Germinal center (tissue), 1 donor: ENCODE measurements around the gene KARS1.

Source experiments
- DNase-seq: peaks from one replicate; pipeline ENCODE4 v3.0.0; 2012; ENCODE audit warnings: mixed read lengths, low spot score

KARS1 gene

DNA sequence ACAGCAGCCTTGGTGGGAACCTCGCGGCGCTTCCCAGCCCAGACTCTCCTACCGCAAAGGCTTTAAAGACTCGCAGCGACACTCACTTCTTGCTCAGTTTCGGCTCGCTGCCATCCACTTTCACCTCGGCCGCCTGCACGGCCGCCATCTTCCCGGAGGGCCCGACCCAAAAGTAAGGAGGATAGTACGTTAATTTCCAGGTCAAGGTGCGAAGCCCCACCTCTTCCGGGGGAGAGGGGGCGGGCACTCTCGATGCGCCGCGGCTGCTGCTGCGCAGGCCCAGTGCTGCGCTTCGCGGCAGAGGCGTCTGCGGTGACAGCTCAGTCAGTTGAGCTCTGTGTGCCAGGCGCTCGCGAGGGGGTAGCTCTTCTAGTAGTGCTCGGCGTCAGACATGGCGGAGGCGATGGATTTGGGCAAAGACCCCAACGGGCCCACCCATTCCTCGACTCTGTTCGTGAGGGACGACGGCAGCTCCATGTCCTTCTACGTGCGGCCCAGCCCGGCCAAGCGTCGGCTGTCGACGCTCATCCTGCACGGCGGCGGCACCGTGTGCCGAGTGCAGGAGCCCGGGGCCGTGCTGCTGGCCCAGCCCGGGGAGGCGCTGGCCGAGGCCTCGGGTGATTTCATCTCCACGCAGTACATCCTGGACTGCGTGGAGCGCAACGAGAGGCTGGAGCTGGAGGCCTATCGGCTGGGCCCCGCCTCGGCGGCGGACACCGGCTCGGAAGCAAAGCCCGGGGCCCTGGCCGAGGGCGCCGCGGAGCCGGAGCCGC, at the start of gene KARS1, which contains the start of gene TERF2IP:
Gene KARS1, minus strand, starts transcription at position 174 of the 773 bp plus-strand sequence. Its CDS starts 26 bp downstream, at position 148.
Gene TERF2IP, plus strand, starts transcription at position 282 of the 773 bp plus-strand sequence. Its CDS starts 110 bp downstream, at position 392.
- DNase-seq = peak; percentile 94

GRCh38 chr16:75695708-75696107, 48.2 kb upstream of the KARS1 start:
- no peak for DNase-seq

DNA sequence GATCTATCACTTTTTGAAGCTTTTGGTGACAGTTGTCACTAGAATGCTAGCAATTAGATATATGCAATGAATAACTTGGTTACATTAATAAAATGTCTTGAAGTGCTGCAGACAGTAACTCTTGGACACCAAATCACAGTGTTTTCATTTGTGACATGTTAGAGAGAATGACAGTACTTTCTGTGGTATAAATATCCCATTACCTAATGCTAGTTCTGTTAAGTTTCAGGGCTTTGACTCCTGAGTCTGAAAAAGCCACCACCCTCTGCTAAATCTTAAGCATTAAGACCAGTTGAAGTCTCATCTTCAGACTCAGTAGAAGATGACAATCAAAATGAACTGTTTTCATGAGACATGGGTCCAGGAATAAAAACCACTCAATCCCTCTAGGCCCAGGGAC, 39.9 kb upstream of the KARS1 start:
- DNase-seq = no peak

GRCh38 chr16:75682308-75682707, 34.8 kb upstream of the KARS1 start:
- DNase-seq = no peak

- no peak for DNase-seq
Observed at GRCh38 chr16:75679366-75679765, 31.9 kb upstream of the KARS1 start.

- no peak for DNase-seq
Observed at GRCh38 chr16:75676909-75677308, 29.4 kb upstream of the KARS1 start, which contains the start of gene CPHXL2. Gene CPHXL2 (minus strand): TSS chr16:75677009. CDS start chr16:75676999, 10 bp downstream.

DNA sequence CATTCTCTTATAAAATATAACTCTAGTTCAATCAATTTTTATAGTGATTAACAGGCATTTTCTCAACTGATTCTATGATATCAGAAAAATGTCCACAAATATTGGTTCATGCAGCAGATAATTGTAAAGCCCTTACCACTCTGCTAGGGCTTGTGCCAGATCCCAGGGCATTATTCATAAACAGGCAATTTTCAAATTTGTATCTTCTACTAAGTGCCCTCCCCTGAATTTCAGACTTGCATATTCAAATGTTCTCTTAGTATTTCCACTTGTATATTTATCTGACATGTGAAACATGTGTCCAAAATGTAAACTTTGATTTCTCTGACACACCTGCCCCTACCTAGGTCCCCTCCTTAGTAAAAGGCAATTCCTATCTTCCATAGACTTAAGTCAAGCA, 20.0 kb upstream of the KARS1 start:
- DNase-seq = no peak

GRCh38 chr16:75660726-75661302, 13.3 kb upstream of the KARS1 start:
- no peak for DNase-seq

DNA sequence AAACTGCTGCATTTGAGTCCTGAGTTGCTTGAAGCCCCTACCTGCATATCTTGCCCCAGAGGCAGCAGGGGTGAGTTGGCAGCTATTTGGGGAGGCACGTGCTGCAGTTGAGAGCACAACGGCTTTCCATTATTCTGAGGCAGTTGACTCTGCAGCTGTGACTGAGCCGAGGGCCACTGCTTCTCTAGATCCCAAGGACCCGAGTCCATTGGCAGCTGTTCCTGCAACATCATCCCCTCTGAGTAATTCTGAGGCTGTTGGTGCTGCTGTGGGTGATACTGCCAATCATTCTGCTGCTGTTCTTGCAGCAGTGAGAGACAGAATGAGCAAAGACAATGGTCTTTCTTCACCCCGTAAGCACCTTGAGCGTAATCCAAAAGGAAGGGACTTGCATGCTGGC, 12.9 kb upstream of the KARS1 start:
- no peak for DNase-seq

- DNase-seq = no peak
Observed at GRCh38 chr16:75658175-75658574, 10.7 kb upstream of the KARS1 start.

DNA sequence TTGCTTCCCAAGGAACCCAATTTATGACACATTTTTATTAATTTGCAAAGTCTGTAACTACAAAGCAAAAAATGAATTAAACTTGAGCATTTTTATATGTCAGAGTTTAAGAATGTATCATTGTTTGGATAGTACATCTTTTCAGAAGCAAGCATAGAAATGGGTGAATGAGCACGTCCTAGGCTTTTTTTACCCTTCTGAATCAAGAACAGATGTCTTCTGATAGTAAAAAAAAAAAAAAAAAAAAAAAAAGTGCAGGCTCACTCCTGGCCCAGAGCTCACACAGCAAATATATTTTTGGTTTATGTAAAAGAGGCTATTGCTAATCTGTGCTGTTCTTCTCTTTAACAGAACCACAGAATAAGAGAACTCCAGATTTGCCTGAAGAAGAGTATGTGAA, 6.5 kb upstream of the KARS1 start:
- DNase-seq = peak; percentile 10

- DNase-seq = peak; percentile 76
Observed at GRCh38 chr16:75648265-75649076, 1.0 kb upstream of the KARS1 start.

DNA sequence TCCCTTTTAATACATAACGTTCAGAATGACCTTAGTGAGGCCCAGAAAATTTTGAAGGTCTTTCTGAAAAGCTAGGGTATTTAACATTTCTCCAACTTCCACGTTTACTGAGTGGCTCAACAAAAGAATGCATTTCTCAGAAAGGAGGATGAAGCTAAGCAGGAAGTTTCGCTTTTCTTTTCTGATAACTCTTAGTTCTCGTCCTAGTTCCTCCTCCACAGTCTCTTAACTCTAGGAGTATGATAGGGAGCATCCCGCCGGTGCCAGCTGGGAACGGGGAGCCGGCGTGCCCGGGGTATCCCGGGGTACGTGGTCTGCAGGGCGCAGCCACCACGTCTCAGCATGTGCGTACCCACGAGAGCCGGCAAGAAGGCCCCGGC, 363 bp downstream of the KARS1 start:
- no peak for DNase-seq

- no peak for DNase-seq
Observed at GRCh38 chr16:75644240-75645012, 3.0 kb downstream of the KARS1 start.

- DNase-seq = no peak
Observed at GRCh38 chr16:75640598-75640997, 6.9 kb downstream of the KARS1 start.

- no peak for DNase-seq
Observed at GRCh38 chr16:75635036-75635435, 12.4 kb downstream of the KARS1 start.

- no peak for DNase-seq
Observed at GRCh38 chr16:75632857-75633256, 14.6 kb downstream of the KARS1 start.

DNA sequence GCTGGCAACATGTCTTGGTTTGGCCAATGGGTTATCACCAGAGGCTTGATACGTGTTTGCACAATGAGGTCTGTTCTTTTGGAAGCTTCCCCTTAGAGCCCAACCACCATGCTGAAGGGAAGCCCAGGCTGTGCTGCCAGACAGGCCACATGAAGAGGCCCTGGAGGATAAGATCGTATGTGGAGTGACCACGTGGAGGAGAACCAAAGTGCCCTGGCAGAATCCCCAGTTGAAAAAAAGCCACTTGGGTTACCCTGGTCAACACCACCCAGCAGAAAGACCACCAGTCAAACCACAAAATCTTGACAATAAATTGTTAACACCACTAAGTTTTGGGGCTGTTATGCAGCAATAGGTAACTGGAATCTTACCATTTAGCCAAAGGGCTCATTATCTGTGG, 17.4 kb downstream of the KARS1 start:
- DNase-seq = no peak

DNA sequence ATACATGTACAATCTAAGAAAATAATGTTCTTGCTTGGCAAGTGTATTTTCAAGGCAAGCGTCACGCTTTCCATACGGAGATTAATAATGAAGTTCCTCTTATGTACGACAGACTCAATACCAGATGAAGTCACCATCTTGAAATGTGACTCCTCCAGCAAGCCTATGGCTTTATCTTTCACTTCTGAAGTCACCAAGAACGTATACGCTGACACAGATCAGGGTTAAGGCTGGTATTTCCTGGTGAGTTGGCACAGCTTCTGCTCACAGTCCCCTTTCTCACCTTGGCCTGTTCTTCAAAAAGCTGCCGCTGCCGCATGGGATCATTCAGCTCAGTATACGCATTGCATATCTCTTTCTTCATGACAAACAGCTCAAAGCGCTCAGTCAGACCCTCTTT, 18.3 kb downstream of the KARS1 start:
- DNase-seq = no peak

- DNase-seq = no peak
Observed at GRCh38 chr16:75628351-75628750, 19.1 kb downstream of the KARS1 start.

- no peak for DNase-seq
Observed at GRCh38 chr16:75627851-75628250, 19.6 kb downstream of the KARS1 start.

DNA sequence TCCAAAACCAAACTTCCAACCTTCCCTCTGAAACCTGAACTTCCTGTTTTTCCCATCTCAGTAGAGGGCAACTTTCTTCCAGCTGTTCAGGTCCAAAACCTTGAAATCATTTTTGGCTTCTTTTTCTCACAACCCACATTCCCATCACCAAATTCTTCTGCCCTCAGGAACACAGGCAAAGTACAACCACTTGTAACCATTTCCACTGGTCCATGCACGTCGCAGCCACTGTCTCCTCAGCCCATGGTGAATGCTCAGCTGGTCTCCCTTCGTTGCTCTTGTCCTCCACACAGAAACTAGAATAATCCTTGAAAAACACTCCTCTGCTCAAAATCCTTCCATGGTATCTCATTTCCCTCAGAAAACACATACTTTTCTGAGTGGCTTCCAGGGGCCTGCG, 20.7 kb downstream of the KARS1 start:
- DNase-seq = no peak
